ENCODE results near the gene TSPOAP1. TPM values are rescaled to one million over a fixed set of nuclear protein-coding genes. Genes with fewer than 3 reads are reported as not detected.
A peak's percentile ranks its signal among the peaks of the same experiment; 100 is the strongest.

TSPOAP1 gene
- total RNA-seq, 1 donor from 2014 or later = 1.3 TPM

GRCh38 chr17:58281511-58282011, 47.0 kb downstream of the TSPOAP1 start:
- TF ChIP-seq, protein P1, sequence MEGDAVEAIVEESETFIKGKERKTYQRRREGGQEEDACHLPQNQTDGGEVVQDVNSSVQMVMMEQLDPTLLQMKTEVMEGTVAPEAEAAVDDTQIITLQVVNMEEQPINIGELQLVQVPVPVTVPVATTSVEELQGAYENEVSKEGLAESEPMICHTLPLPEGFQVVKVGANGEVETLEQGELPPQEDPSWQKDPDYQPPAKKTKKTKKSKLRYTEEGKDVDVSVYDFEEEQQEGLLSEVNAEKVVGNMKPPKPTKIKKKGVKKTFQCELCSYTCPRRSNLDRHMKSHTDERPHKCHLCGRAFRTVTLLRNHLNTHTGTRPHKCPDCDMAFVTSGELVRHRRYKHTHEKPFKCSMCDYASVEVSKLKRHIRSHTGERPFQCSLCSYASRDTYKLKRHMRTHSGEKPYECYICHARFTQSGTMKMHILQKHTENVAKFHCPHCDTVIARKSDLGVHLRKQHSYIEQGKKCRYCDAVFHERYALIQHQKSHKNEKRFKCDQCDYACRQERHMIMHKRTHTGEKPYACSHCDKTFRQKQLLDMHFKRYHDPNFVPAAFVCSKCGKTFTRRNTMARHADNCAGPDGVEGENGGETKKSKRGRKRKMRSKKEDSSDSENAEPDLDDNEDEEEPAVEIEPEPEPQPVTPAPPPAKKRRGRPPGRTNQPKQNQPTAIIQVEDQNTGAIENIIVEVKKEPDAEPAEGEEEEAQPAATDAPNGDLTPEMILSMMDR (IDR thresholded peaks at IDR 0.05; ENCODE audit: unreplicated experiment) = no peak
- Mint-ChIP-seq H3K36me3 (ENCODE audit: low read depth, unreplicated experiment) (no peaks in the 10 kb centered on the region), H3K27ac (ENCODE audit: unreplicated experiment) (no peak overlapping the region), H3K9me3 (ENCODE audit: unreplicated experiment) (no peaks in the 10 kb centered on the region), H3K27me3 (ENCODE audit: unreplicated experiment) (peaks cover 11% of the 10 kb centered on the region), H3K4me3 (ENCODE audit: unreplicated experiment) (no peak overlapping the region), H3K4me1 (ENCODE audit: unreplicated experiment) (no peaks in the 10 kb centered on the region)
- no peak for DNase-seq (ENCODE audit: low spot score)

DNA sequence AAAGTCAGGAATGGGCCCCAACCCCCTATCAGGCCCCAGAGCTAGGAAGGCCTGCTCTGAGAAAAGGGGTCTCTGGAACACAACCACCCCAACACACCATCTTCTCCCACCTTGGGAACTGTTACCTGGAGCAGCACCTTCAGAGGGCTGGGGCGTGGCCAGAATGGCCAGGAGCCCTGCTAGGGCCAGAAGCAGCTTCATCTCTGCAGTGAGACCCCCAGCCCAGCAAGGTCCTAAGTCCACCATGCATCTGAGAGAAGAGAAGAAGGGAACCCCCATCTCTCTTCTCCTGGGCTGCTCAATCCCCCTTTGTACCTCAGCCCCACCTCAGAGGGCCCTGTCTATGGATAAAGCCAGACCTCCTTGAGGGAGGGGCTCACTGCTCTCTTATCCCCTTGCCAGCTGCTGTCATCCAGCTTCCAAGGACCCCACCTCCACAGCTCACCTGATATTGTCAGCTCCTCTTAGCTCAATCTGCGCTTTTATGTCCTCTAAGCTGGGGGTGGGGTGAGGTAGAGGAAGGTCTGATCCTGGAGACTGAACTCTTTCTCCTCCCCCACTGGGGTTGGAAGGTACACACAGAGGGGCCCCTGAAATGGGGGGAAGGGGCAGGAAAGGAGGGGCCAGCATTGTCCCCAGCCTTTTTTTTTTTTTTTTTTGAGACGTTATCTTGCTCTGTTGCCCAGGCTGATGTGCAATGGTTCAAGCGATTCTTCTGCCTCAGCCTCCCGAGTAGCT, 47.9 kb downstream of the TSPOAP1 start, which contains the start of gene MPO:
Gene MPO (minus strand): TSS at position 456 of the 738 bp plus-strand sequence. CDS start 177 bp downstream, at position 279.
- no peak for DNase-seq (ENCODE audit: low spot score)
- no peaks in the 10 kb centered on the region for H3K4me1 Mint-ChIP-seq (ENCODE audit: unreplicated experiment)
- TF ChIP-seq, protein P1 (IDR thresholded peaks at IDR 0.05; ENCODE audit: unreplicated experiment) = no peak
- peaks cover 11% of the 10 kb centered on the region for H3K27me3 Mint-ChIP-seq (ENCODE audit: unreplicated experiment)
- no peak within 1 kb of the TSS for H3K27ac Mint-ChIP-seq (ENCODE audit: unreplicated experiment)
- no peak within 1 kb of the TSS for H3K4me3 Mint-ChIP-seq (ENCODE audit: unreplicated experiment)
- no peaks in the 10 kb centered on the region for H3K9me3 Mint-ChIP-seq (ENCODE audit: unreplicated experiment)
- H3K36me3 Mint-ChIP-seq (ENCODE audit: low read depth, unreplicated experiment) = no peaks in the 10 kb centered on the region

- H3K27me3 Mint-ChIP-seq (ENCODE audit: unreplicated experiment) = peaks cover 11% of the 10 kb centered on the region
- no peak for DNase-seq (ENCODE audit: low spot score)
- H3K27ac Mint-ChIP-seq (ENCODE audit: unreplicated experiment) = no peak overlapping the region
- TF ChIP-seq, protein P1 (IDR thresholded peaks at IDR 0.05; ENCODE audit: unreplicated experiment) = no peak
- no peaks in the 10 kb centered on the region for H3K4me1 Mint-ChIP-seq (ENCODE audit: unreplicated experiment)
- H3K4me3 Mint-ChIP-seq (ENCODE audit: unreplicated experiment) = no peak overlapping the region
- H3K36me3 Mint-ChIP-seq (ENCODE audit: low read depth, unreplicated experiment) = no peaks in the 10 kb centered on the region
- H3K9me3 Mint-ChIP-seq (ENCODE audit: unreplicated experiment) = no peaks in the 10 kb centered on the region
These were observed 48.7 kb downstream of the TSPOAP1 start for GRCh38 chr17:58279736-58280479.

- no peak for DNase-seq (ENCODE audit: low spot score)
- TF ChIP-seq, protein P1 (IDR thresholded peaks at IDR 0.05; ENCODE audit: unreplicated experiment) = no peak
- Mint-ChIP-seq H3K9me3 (ENCODE audit: unreplicated experiment) (no peaks in the 10 kb centered on the region), H3K4me1 (ENCODE audit: unreplicated experiment) (no peaks in the 10 kb centered on the region), H3K27me3 (ENCODE audit: unreplicated experiment) (peaks cover 13% of the 10 kb centered on the region), H3K4me3 (ENCODE audit: unreplicated experiment) (no peak overlapping the region), H3K27ac (ENCODE audit: unreplicated experiment) (peak overlapping the region; percentile 30), H3K36me3 (ENCODE audit: low read depth, unreplicated experiment) (no peaks in the 10 kb centered on the region)
These were observed 49.4 kb downstream of the TSPOAP1 start for GRCh38 chr17:58279016-58279711.
